IPS DF 4.7 (cell line): ENCODE measurements around the gene PIK3R2.
"Not testable (repeated sequence)": the region's sequence is repeated elsewhere in the genome, so short reads cannot be mapped to it uniquely, and the experiment has no call there.

Experiments
- DNase-seq: peaks from one replicate; pipeline ENCODE4 v3.0.0-alpha.2; 2013; ENCODE audit warnings: low spot score; ENCODE audit errors: extremely low read depth

The PIK3R2 gene

DNA sequence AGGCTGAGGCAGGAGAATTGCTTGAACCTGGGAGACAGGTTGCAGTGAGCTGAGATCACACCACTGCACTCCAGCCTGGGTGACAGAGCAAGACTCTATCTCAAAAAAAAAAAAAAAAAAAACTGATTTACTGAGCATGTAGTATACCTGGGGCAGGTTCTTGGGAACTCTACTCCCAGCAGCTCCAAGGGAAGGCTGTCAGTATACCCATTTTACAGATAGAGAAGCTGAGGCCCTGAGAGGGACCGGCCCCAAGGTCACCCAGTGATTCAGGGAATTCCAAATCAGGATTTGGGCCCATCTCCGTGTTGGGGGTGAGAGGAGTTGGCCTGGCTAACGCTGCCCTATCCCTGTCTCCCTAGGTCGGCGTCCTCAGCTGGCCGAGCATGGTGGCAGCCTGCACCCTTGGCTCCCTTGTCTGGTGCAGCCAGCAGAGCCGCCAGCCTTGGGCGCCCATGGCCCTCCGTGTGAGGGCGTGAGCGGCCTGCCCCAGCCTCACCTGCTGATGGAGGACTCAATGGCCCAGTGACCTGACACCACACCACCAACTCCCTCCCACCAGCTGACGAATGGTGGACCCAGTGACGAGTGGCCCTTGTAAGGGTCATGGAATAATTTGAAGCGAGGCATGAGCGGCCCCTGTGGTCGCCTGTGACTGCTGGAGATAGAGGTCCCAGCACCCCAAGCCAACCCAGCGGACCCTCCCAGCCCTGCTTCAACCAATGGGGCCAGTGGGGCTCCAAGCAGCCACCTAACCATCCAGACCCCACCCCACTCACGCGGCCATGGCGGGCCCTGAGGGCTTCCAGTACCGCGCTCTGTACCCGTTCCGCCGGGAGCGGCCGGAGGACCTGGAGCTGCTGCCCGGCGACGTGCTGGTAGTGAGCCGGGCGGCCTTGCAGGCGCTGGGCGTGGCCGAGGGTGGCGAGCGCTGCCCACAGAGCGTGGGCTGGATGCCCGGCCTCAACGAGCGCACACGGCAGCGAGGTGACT lies 2.4 kb downstream of the PIK3R2 start:
- no peak for DNase-seq

DNA sequence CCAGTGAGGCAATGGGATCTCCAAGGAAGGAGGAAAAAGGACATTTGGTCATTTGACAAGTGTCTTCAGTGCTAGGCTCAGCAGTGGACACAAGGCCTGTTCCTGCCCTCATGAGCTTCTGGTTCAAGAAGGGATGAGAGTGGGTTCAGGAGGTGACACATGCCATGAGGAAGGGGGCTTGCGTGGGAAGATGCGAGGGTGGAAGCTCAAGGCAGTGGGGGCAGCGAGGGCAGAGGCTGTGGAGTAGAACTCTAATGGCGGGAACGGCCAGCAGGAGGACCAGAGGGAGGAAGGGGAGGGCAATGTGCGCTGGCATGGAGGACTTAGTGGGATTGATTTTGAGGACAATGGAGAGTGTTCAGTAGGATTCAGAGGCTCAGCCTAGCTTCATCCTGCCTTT lies 3.3 kb downstream of the PIK3R2 start:
- no peak for DNase-seq

DNA sequence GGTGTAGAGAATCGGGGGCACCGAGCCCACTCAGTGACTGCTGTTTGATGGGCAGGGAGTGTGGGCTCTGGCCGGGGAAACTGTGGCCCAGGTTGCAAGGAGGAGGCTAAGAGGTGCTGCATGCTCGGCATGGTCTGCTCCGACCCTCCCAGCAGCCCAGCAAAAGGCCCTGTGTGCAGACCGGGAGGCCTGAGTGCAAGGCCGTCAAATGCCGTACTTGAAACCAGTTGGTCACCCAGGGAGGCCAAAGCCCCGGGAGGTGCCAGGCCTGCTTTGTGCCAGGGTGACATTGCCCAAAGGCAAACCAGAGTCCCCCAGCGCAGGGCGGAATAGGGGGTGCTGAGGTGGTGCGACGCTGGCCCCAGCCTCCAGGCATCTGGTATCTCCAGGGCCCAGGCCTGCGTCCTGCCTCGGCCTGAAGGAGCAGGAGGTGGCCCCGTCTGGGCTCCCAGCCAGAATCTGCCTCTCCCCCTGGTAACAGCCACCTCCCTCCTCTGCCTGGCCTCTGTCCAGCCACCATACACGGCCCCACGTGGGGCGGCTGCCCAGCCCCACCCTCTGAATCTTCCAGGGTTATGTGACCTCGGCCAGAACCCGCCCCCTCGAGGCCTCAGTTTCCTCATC lies 4.0 kb downstream of the PIK3R2 start:
- DNase-seq: no peak

DNA sequence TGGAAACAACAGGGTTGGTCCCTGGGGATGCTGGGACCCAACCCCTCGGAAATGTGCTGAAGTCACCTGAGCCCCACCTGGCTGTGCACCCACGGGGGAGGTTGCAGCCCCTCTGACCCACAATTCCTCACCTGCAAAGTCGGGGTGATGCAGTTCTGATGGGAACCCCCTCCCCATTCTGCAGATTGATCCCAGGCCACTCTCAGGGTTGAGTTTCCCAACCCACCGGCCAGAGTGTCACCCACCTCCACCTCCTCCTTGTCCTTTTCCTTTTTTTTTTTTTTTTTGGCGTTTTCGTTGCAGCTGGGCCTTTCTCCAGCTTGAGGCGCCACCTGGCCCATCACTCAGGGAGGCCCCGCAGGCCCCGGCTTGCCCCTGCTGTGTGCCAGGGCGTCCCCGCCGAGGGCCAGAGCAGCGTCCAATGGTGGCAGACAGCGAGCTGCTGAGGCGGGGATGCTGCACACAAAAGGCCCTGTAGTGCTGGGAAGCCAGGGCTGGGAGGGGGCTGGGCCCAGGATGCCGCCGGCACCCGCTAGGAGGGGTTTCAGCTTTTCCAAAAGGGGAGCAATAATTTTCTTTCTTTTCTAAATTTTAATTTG lies 4.6 kb downstream of the PIK3R2 start:
- no peak for DNase-seq

DNA sequence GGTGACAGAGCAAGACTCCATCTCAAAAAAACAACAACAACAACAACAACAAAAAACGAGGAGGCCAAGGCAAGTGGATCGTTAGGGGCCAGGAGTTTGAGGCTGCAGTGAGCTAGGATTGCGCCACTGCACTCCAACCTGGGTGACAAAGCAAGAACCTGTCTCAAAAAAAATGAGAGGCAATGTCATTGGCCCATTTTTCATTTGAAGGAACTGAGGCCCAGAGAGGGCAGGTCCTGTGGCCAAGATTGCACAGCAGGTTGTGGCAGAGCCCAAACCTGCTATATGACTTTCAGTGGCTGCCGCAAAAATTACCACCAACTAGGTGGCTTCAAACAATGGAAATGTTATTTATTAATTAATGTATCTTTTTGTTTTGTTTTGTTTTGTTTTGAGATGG lies 5.5 kb downstream of the PIK3R2 start:
- DNase-seq: no peak

DNA sequence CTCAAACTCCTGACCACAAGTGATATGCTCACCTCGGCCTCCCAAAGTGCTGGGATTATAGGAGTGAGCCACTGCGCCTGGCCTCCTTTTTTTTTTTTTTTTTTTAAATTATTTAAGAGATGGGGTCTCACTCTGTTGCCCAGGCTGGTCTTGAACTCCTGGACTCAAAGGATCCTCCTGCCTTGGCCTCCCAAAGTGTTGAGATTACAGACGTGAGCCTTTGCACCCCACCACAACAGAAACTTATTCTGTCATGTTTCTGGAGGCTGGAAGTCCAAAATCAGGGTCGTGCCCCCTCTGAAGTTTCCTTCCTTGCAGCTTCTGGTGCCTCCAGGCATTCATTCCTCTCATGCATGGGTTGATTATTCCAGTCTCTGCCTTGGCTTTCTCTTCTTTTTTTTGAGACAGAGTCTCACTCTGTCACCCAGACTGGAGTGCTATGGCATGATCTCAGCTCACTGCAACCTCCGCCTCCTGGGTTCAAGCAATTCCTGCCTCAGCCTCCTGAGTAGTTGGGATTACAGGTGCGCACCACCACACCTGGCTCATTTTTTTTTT lies 6.2 kb downstream of the PIK3R2 start:
- not testable (repeated sequence) for DNase-seq

DNA sequence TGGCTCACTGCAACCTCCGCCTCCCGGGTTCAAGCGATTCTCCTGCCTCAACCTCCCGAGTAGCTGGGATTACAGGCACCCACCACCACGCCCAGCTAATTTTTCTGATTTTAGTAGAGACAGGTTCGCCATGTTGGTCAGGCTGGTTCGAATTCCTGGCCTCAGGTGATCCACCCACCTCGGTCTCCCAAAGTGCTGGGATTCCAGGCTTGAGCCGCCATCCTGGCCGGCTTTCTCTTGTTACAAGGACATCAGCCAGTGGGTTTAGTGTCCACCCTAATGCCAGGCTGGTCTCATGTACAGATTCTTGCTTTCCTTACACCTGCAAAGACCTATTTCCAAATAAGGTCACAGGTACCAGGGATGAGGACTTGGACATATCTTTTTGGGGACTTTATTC lies 6.8 kb downstream of the PIK3R2 start:
- no peak for DNase-seq

DNA sequence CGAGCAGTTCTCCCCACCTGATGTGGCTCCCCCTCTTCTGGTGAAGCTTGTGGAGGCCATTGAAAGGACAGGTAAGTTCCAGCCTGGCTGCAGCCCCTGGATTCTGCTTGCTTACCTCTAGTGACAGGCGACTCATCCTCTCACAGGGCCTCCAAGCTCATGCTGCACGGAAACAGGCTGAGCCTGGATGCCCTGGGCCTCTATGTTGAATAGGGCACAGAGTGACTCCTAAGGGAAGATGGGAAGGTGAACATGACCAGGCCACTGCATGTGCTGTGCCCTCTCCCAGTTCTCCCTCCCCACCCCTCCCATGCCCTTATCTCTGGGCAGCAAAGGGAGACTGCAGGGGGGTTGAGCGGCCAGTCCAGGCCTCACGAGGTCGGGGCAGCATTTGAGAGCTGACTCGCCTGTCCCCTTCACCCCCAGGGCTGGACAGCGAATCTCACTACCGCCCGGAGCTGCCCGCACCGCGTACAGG lies 7.6 kb downstream of the PIK3R2 start:
- no peak for DNase-seq

DNA sequence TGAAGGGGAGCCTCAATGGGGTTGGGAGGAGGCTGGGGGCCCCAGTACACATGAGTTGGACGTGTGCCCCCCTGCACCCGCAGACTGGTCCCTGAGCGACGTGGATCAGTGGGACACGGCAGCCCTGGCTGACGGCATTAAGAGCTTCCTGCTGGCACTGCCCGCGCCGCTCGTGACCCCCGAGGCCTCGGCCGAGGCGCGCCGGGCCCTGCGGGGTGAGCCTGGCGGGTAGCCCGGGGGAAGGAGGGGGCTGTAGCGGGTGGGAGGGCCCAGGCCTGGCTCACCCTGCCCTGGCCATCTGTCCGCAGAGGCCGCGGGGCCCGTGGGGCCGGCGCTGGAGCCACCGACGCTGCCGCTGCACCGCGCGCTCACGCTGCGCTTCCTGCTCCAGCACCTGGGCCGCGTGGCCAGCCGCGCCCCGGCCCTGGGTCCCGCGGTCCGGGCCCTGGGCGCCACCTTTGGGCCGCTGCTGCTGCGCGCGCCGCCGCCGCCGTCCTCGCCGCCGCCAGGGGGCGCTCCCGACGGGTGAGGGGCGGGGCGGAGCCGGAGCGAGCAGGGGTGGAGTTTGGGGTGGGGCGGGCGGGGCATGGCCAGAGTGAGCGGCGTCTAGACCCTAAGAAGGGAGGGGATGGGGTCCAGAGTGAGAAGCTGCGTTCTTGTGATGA lies 8.1 kb downstream of the PIK3R2 start:
- no peak for DNase-seq

DNA sequence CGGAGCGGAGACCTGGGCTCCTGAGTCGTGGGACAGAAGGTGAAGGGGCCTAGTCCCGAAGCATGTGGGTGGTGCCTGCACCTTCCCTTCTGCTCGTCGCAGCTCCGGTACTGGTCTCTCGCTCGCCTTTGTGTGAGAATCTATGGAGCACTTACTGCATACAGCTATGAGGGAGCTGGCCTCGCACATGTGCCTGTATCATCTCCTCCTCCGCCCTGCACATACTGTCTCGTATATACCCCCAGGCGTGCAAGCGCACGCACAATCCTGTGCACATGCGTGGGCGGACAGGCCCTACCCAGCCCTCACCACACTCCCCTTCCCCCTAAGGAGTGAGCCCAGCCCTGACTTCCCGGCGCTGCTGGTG lies 8.7 kb downstream of the PIK3R2 start:
- no peak for DNase-seq

DNA sequence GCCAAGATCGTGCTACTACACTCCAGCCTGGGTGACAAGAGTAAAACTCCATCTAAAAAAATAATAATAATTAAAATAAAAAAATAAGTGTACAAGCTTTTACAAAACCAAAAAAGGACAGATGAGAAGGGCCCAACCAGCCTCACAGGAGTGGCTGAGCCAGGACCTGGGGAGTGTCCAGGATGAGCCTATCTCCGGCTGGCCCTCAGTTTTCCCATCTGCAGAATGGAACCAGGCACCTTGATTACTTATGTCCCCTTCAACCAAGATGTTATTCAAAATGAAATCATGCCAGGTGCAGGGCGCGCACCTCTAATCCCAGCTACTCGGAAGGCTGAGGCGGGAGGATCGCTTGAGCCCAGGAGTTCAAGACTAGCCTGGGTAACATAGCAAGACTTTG lies 11.1 kb downstream of the PIK3R2 start:
- no peak for DNase-seq

DNA sequence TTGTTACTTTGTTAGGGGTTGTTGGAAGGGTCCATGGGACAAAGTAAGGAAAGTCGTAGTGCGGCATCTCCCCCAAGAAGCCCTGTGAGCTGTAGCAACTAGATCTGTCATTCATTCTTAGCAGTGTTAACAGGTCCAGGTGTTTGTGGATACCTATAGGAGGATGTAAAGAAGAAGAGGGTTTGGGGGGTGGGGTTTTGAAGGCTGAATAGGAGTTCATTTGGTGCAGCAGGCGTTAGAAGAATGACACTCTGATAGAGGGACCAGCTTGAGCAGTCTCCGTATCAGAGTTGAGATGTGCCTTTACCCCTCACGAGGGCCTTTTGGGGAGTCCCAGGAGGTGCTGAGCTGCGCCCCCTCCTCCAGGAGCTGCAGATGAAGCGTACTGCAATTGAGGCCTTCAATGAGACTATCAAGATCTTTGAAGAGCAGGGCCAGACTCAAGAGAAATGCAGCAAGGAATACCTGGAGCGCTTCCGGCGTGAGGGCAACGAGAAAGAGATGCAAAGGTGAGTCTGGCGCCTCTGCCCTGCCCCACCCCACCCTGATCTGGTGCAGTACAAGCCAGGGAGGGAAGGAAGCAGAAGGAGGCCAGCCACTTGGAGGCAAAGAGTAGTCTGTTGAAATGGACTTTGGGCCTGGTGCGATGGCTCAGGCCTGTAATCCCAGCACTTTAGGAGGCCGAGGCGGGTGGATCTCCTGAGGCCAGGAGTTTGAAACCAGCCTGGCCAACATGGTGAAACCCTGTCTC lies 13.0 kb downstream of the PIK3R2 start:
- DNase-seq: no peak

DNA sequence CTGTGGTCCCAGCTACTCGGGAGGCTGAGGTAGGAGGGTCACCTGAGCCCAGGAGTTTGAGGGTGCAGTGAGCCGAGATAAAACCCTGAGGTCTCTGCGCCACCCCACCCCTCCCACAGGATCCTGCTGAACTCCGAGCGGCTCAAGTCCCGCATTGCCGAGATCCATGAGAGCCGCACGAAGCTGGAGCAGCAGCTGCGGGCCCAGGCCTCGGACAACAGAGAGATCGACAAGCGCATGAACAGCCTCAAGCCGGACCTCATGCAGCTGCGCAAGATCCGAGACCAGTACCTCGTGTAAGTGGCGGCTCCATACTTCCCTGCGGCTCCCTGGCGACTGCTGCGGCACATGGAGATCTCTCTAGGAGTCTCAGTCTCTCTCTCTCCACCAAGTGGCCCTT lies 14.0 kb downstream of the PIK3R2 start:
- no peak for DNase-seq

DNA sequence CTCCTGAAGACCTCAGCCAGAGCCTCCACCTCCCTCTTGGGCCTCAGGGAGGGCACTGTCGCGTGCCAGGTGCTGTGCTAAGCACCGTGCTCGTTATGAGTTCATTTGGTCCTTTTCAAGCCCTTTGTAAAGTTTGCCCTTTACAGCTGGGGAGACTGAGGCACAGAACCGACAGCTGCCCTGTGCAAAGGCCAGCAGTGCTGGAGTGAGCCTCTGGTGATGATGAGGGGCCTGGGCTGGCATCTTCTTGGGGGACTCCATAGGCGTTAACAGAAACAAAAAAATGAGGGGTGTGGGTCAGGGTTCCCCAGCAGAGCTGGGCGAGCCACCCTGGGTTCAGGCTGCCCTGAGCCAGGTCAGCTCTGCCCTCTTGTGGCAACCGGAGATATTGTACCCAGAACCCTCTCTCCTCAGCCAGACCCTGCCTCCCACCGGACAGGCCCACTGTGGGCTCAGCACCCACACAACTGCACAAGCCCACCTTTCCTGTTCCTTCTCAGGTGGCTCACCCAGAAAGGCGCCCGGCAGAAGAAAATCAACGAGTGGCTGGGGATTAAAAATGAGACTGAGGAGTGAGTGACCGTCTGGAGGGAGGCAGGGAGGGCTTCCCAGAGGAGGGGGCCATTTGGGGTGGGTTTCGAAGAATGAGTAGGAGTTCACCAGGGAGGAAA lies 15.1 kb downstream of the PIK3R2 start:
- no peak for DNase-seq

DNA sequence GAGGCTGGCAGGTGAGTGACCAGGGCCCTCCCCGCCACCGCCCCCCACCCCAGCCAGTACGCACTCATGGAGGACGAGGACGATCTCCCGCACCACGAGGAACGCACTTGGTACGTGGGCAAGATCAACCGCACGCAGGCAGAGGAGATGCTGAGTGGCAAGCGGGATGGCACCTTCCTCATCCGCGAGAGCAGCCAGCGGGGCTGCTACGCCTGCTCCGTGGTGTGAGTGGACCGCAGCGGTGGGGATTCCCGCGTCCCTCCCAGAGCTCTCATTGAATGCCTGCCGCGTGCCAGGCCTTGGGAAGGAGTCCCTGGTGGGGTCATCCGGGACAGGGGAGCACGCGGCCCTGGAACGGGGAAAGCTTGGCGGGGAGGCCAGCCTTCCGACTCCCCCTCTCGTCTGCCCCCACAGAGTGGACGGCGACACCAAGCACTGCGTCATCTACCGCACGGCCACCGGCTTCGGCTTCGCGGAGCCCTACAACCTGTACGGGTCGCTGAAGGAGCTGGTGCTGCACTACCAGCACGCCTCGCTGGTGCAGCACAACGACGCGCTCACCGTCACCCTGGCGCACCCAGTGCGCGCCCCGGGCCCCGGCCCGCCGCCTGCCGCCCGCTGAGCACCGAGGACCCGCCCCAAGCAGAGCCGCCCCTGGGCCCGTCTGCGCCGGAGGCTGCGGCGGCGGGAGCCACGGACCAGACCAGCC lies 15.9 kb downstream of the PIK3R2 start:
- DNase-seq: no peak

DNA sequence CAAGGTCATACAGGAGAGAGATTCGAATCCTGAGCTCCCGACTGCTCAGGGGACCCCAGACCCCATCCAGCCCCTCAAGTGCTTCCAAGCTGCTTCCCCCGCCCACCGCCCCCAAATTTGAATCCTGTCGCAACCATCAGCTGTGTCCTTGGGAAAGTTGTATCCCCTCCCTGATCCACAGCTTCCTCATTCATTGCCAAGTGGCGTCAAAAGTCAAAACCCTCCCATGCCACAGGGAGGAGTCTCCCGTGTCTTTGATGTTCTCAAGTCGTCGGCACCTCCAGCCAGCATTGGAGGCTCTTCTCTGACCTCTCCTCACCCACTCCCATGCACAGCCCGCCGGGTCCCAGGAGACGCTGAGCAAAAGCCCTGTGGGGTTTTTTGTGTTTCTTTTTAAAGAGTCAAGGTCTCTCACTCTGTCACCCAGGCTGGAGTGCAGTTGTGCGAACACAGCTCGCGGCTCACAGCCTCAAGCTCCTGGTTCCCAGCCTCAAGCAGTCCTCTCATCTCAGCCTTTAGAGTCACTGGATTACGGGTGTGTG lies 17.8 kb downstream of the PIK3R2 start:
- no peak for DNase-seq

DNA sequence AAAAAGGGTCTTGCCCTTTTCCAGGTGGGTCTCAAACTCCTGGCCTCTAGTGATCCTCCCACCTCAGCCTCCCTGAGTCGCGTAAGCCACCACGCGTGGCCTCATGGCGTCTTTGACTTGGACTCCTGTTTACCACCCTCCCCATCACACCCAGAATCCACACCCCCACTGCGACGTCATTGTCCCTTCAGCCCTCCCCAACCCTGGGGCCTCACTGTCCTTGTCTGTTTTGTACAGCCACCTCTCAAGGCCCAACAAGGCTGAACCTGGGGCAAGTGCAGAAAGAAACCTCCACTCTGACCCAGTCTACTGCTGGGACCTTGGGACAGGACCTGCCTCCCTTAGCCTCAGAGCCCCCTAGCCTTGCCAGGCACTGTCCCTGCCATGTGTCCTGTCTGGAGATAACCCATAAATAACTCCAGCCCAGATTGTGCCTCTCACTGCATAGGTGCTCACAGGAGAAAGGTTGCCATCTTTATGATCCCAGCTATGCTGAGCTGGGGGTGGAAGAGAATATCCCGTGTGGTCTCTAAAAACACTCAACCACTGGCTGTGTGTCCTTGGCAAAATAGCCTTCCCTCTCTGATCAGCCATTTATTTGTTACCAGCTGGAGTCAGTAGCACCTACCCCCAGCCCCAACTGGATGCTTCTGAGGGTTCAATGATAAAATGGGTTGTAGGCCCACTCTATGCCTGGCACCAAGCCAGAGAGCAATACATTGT lies 18.8 kb downstream of the PIK3R2 start:
- no peak for DNase-seq

DNA sequence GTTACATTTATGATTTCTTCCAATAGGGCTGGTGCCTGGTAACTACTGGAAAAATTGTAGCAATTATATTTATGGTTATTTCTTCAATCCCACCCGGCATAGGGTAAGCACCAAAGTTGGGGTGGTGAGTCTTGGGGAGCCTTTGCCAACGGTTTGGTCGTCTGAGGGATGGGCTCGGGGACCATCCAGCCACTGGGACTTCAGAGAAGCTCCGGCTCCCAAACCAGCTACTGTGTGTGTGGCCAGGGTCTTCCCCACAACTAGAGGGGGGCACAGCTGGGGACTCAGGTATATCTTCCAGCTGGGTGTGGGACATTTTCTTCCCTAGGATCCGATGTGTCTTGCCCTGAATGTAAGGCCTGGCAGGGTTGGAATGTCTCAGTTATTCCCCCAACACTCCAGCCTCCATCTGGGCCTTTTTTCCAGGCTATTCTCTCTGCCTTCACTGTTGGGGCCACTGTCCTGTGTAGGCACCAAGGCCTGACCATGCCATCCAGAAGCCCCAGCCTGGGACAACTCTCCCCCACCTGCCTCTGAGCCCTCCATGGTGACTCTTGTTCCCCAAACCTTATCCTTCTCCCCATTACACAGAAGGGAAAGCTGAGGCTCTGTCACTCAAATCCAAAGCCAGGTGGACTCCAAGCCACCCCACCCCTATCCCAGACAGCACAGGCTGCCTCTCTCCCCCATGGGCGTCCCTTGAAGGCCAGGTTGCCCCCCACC lies 19.5 kb downstream of the PIK3R2 start:
- no peak for DNase-seq
